ENCODE measurements around the gene MREG.
A peak's percentile ranks its signal among the peaks of the same experiment; 100 is the strongest.
"Not testable (repeated sequence)": the region's sequence is repeated elsewhere in the genome, so short reads cannot be mapped to it uniquely, and the experiment has no call there.

MREG gene

DNA sequence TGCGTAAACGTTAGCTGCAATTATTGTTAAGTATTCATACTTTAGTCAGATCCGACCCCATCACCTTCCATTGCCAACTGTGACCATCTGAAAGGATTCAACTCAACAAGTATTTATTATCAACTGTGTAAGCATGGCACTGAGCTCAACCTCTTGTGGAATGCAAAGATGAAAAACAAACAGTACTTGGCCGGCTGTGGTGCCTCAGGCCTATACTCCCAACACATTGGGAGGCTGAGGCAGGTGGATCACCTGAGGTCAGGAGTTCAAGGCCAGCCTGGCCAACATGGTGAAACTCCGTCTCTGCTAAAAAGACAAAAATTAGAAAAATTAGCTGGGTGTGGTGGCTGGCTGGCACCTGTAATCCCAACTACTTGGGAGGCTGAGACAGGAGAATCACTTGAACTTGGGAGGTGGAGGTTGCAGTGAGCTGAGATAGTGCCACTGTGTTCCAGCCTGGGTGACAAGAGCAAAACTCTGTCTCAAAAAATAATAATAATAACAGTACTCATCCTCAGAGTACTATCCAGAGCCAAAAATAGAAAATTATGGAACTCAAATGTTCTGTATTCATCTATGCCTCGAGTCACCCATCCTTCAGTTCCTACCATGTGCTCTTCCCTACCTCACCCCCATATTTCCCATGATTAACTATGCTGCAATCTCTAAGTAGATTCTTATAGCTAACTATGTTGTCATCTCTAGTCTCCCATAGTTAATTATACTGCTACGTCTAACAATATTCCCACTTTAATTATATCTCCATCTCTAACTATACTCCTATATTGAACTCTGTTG, 8.6 kb upstream of the MREG start:
- no peak for DNase-seq (ENCODE audit: low spot score)

DNA sequence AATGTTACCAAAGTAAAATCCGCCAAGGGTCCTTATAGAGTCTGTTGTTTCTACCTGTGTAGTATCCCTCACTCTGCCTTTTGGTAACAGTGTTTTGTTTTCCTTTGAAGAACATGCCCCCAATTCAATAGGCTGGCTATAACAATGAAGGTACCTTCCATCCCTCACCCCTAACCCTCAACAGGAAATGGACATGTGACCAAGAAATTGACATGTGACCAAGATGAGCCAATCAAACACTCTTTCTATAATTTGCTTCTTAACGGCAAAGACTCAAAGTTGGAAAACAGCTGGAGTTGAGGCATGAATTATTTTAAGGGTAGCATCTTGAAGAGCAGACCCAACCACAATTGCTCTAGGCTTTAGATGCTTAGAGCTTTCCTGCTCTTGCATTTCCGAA, 5.4 kb upstream of the MREG start:
- DNase-seq (ENCODE audit: low spot score): no peak

DNA sequence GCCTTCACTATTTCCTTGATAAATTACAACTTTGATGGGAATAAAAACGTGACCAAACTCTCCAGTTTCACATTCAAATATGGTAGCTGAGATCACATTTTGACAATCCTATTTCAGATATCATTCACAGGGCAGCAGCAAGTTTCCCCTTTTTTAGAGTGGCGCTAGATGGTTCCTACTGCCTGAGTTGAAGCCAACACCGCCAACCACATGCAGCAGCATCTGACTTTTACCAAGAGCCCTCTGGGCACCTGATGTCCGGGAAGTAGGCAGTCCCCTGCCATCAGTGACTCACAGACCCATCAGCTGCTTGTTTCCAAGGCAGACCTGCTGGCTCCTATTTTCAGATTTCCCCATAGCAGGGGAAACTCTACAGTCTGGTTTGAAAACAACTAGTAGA, 4.0 kb upstream of the MREG start:
- no peak for DNase-seq (ENCODE audit: low spot score)

DNA sequence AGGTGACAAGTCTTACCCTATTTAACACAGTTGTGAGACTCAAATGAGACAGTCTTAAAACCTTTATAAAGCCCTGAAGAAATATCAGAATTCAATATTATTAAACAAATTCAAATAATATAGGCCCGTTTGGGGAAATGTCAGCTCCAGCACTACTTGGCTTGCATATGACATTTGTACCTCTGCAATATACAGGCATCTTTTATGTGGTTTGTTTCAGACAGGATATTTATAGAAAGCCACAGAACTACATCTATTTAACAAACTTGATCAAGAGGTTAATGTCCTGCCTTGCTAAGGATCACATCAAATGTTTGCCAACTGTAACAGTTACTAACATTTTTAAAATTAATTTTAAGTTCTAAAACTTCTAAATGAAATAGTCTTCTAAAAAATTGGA, 3.2 kb upstream of the MREG start:
- DNase-seq (ENCODE audit: low spot score): no peak

DNA sequence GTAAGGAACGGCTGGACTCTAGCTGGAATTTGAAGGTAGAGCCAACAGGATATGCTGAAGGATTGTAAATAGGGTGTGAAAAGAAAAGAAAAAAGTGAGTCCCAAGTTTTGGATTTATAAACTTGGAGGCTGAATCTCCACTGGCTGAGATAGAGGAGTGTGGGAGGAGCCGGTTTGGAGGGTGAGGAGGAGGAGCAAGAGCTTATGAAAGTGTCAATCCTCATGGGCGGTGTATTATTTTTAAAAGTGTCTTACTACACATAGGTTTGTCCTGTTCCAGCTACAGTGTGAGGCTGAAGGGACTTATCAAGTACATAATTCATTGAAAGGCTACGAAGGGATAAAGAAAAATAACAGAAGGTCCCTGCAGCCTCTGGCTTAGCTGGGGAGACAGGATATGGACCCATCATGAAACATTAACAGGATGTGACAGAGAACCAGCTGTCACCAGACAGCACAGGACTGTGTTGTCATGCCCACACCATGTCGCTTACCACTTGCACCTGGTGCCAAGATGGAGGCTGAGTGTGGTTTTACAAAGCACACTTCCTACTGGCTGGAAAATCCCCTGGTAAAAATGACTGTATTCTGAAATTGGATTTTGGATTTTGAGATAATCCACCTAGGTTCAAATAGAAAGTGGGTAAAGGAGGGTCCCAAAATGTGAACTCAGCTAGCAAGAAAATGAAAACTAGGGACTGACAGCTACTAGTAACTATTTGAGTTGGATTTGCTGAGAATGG, 2.5 kb upstream of the MREG start:
- no peak for DNase-seq (ENCODE audit: low spot score)

DNA sequence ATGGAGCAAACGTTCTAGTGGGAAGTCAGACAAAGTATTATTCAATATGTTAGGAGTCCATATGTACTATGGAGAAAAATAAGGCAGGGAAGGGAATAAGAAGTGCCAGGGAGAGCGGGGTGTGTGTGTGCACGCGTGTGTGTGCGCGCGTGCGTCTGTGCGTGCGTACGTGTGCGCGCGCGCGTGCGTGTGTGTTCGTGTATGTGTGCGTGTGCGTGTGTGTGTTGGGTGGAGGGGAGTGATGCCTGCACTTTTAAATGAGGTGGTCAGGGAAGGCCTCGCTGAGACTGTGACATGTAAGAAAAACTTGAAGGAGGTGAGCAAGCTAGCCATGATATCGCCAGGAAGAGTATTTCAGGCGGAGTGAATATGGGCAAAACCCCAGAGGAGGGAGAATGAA, 1.6 kb upstream of the MREG start:
- no peak for DNase-seq (ENCODE audit: low spot score)

DNA sequence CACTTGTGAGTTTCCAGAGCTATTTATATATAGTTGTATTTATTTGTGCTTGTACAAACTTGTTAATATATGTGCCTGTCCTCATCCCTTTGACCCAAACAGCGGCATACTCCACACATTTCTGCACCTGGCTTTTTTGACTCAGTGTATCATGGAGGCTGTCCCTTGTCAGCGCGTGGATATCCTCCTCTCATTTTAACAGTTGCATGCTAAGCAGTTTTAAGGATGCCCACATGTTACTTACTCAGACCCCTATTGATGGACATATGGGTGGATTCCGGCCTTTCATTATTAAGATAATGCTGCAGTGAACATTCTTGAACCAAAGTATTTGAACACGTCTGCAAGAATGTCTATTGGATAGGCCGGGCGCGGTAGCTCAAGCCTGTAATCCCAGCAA, 655 bp upstream of the MREG start:
- no peak for DNase-seq (ENCODE audit: low spot score)

DNA sequence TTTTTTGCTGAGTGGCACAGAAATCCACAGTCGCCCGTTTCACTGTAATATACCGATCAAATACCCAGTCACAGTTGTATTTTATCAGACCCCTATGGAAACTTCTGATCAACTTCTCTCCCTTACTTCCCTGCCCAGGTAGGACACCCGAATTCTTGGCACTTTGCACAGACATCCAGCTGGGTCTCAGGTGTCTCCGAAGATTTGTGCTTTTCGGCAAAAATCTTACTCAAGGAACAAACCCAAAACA, 596 bp downstream of the MREG start:
- DNase-seq (ENCODE audit: low spot score): no peak

DNA sequence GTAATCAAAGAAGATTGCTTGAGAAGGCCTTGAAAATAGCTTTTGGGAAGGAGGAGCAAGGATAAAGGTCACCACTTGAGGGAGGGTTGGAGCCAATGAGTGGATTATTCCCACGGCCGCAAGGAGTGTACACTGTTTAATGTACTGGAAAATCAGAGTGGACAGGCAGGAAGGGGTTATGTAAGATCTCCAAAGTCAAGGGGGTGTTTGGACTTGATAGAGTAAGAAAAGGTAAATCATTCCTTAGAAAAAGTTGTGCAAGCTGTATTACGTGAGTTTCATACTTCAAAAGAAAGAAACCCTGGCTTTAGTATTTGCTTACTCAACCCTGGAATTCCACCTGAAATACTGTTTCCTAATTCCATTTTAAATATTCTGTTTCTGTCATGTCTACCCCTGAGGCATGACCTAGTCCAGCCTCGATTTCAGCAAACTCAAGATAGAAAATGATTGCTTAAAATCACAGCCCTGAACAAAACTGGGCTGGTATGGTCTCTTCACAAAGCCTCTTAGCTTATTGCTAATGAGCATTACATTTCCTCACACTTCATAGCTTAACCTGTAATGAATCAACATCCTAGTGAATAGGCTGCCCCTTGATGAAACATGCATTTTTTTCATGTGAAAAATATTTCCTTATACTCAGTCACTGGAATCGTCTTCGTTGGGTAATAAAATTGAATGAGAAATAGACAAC, 1.1 kb downstream of the MREG start:
- peak; percentile 9 for DNase-seq (ENCODE audit: low spot score)

DNA sequence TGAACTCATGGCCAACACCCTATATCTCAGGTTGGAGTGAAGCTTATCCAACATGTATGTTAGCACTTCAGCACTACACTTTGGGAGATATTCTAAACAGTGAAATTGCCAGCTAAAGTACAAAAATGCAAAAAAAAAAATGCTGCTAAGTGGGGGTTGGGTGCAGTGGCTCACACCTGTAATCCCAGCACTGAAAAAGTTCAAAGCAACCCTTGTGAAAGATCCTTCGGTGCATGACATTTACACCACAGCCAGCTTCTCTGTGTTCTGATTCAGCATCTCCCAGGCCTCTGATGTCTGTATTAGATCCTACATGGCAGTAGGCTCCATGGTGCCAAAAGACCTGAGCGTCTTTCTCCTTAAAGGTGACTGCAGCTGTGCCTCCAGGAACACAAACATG, 4.1 kb downstream of the MREG start:
- not testable (repeated sequence) for DNase-seq (ENCODE audit: low spot score)

DNA sequence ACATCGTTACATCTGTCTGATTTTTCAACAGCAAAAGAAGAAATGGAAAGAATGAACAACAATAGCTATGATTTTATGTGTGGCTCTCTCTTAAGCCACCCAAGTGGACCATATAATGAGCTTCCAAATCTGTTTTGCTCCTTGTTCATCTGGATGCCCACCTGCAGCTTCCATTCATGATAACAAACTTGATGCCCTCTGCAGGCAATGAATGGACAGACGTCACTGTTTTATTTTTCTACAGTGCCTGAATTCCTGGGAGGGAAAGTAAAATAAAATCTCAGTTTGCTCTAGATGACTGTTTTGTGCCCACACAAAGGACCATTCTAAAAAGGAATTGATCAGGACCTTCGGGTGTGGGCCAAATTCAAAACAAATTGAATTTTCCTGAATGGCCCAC, 5.0 kb downstream of the MREG start:
- DNase-seq (ENCODE audit: low spot score): no peak

DNA sequence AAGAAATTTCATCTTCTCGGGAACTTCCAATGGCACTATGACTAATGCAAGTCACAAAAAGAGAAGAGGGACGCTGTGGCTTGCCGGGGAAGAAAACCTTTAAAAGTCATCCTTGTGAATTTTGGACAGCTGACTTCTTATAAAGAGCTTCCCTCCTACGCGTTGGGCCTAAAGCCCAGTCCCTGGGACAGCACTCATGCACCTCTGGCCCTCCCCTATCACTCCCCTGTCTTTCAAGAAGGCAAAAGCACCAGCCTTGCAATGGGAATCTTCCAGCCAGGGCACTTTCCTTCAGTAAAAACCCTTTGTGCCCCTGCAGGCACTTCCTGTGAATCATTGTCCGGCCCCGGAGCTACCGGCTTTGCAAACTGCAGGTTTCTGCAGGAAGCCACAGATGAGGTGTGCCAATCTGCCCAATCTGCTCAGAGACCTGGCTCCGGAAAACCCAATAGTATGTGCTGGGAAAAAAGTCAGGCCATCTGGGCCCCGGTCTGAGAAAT, 7.1 kb downstream of the MREG start:
- DNase-seq (ENCODE audit: low spot score): peak; percentile 17

DNA sequence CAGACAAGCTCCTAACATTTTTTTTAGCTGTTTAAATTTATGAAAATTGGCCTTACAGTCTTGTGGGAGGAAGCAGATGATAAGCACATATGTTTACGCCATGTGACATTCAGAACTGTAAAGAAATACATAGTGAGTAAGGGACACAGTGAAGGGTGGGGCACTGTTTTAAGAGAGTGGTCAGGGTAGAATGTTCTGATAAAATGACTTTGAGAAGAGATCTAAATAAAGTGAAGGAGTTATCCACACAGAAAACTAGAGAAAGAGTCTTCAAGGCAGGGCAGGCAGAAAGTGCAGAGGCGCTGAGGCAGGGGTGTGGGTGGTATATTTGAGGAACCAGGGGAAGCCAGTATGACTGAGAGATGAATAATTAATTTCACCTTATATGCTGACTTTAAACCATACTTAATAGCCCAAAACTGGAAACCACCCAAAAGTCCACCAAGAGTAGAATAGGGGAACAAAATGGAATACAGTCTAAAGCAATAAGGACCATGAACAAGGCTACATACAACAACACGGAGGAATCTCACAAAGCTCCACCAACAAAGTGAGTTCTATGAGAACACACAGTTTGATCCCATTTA, 8.6 kb downstream of the MREG start:
- DNase-seq (ENCODE audit: low spot score): no peak

DNA sequence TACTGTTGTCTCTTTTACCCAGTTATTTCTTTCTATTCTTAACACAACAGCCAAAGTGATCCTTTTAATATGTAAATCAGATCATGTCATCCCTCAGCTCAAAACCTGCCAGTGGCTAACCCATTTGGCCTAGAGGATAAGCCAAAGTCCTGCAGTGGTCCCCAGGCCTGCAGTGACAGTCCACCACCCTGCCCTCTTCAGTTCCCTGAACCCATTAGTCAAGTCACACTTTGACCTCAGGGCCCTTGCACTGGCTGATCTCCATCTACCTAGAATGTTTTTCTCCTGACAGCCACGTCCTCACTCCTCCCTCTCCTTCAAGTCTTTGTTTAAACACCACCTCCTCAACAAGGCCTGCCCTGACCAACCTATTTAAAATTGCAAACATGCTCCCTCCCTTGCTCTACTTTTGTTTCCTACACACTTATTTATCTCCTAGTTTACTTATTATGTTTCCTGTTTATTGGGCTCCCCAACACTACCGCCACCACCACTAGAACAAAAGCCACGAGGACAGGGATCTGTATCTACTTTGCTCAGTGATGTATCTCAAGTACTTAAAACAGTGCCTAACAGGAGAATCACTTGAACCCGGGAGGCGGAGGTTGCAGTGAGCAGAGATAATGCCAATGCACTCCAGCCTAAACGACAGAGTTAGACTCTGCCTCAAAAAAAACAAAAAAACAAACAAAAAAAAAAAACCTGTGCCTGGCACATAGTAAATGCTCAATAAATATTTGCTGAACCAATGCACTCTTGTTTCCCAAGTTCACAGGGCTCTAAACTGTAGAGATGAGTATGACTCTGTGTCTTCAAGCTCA, 9.3 kb downstream of the MREG start:
- peak; percentile 67 for DNase-seq (ENCODE audit: low spot score)

DNA sequence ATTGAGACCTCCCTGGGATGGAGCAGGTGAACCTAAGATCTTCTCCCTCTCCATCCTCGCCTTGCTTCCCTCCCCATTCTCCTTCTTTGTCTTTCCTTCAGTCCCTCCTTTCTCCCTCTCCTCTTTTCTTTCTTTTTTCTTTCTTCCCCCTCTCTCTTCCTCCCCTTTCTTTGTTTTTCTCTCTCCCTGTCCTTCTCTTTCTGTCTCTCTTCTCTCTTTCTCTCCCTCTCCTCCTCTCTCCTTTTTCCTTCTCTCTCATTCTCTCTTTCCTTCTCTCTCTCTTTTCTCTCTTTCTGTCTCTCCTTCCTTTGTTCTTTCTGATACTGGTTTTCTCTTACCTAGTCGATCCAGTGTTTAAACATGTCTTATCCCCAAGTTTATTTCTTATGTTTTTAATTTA, 10.7 kb downstream of the MREG start:
- DNase-seq (ENCODE audit: low spot score): no peak

DNA sequence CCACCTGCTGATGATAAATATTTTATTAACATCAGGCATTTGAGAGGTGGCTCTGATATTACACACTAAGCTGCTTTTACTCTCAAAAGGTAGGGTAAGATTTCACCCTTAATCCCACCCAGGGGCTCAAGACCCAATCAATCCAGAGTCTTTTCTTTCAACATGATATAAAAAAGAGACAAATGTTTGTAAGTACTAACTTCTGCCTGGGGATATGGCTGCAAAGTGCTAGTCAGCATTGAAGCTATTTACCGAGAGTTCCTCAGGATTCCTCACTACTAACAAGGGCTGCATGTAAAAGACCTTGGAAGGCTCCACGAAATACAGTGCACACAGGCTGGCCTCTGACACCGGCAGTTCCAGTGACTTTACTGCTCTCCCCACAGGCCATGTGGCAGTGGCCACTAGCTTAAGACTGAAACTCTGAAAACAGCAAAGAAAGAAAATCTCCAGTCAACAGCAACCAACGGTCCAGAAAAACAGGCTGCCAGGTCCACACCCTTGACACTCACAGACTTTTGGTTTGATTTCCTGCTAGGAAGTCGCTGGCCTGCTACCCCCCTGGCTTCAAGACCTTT, 11.2 kb downstream of the MREG start:
- DNase-seq (ENCODE audit: low spot score): peak; percentile 38

DNA sequence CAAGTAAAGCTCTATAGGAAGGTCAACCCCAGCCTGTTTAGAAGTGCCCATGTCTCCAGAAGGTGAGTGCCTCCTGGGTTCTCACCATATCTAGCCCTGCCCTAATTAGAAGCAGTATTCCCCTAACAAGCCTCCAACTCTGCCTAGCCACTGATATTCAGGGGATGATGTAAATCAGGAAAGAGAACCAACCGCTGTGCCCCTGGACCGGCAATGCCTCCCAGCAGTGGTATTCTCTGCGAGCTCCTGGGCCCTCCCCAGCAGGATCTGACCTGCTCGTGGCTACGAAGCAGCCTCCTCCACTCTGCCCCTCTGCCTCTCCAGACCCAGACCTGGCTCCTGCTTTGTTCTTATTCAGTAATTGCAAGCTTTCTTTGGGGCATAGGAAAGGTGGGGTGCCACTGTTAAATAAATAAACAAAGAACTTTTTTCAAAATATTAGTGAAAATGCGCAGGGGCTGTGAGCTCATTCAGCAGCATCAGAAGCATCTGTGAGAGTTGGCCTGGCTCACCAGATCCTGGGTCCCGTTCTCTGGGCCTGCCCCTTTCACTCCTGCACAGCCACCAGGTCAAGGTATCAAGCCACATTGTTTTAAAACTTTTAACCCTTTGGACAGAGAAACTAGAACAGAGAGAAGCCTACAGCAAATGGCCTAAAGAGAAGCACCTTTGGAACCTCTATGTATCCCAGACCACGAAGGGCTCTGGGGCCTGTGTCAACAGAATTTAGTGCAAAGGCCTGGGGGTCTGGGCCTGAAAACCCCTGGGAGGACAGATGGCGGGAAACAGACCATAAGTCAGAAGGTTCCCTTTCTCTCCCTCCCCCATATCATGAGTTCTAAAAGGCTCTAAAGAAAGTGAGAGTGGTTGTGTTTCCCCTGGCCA, 11.9 kb downstream of the MREG start:
- DNase-seq (ENCODE audit: low spot score): peak; percentile 20

DNA sequence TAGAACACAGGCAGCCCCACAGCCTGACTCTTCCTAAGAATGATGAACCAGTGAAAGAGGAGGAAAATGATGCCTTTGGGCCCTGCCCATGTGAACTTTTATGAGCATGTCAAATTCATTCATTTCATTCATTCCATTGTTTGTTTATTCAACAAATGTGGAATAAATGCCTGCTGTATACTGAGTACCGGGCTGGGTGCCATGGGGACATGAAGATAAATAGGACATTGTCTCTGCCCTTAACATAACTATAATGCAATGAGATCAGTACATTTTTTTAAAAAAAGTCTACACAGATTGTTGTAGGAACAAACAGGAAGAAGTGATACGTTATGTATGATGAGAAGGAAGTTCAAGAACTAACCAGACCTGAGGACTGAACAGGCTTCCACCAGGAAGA, 14.7 kb downstream of the MREG start:
- no peak for DNase-seq (ENCODE audit: low spot score)

DNA sequence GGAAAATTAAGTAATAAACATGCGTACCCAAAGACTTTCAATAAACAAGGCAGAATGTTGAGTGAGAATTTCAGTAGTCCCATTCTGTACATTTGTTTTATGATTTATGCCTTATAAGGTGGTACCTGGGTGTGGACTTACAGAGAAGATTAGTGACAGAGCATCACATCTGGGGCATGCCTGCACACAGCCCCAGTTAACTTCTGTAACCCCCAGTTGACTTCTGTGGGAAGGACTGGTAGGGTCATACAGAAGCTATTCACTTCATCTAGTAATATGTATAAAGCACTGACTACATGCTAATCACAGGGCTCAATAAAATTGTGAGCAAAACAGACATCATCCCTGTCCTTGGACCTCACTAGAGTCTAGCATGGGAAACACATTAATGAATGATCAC, 16.1 kb downstream of the MREG start:
- DNase-seq (ENCODE audit: low spot score): no peak

DNA sequence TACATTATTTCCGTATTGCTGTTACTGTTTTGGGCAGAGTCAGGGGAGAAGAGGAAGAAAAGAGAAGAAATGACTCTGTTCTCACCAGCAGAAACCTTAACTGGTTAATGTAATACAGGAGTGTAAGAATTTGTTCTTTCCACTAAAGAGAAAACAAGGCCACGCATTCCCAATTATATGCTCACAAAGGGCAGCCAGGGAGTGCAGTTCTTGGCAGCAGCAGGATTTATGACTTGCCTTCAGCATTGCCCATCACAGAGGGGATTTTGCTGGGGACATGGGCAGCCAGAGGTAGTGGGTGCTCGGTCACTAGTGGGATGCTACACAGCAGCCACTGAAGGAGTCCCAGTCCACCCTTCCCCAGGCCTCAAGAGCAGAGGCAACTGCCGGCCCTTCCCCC, 18.4 kb downstream of the MREG start:
- no peak for DNase-seq (ENCODE audit: low spot score)
